Left colon (tissue), 2 donors: Measurements from ENCODE around the gene INSC. TPM values are rescaled to one million over a fixed set of nuclear protein-coding genes. Genes with fewer than 3 reads are reported as not detected.
A peak's percentile ranks its signal among the peaks of the same experiment; 100 is the strongest.

Experiments
- ATAC-seq: fragments of 200-7000 bp; cut with Tn5 transposase; one replicate; pipeline ENCODE4 v1.9.1; 2020; ENCODE audit warnings: mild to moderate bottlenecking, moderate library complexity
- DNase-seq, 2 donors: peaks; one replicate each; pipeline ENCODE4 v3.0.0-alpha.2; 2020
- intact Hi-C, 2 donors: fragments of 100-400 bp; cut with DNase I in 1 of 2; cut with micrococcal nuclease in 1 of 2; formaldehyde crosslinking; loops; one replicate each; pipeline versions ENCODE4 v1.11.2 to v1.14.0; 2022; cut with DNase I, micrococcal nuclease
- total RNA-seq, 2 donors: library from RNA; stranded (reverse); fragmentation: NEBNext Ultra II Directional; extraction: Animal tissue kit (Norgen Biotek cat#: 25700); gene quantifications; one replicate each; pipeline ENCODE4 v1.2.1, GENCODE V29; 2021
- donor health status: DM: no; HTN: no; CAD: no.
- donor health status: DM: yes; HTN: yes; CAD: no.

The INSC gene
- total RNA-seq, 2 donors from 2014 or later, result 2.2 to 2.6 TPM

GRCh38 chr11:15199693-15200092 lies 85.0 kb downstream of the INSC start:
- intact Hi-C loops, result loop anchor here in 1 of 2 donors (10.0 kb wide), 1 partner anchor 295 kb away; no protein-coding TSS in a partner anchor
- ATAC-seq, result no peak
- DNase-seq, result no peak

- intact Hi-C loops, result loop anchor here in 1 of 2 donors (10.0 kb wide), 1 partner anchor 296 kb away; no protein-coding TSS in a partner anchor
- DNase-seq (no peak), ATAC-seq (no peak)
These were observed 86.0 kb downstream of the INSC start for GRCh38 chr11:15200696-15201095.

- DNase-seq, result no peak
- ATAC-seq, result no peak
- intact Hi-C loops, result loop anchor here in 1 of 2 donors (10.0 kb wide), 1 partner anchor 297 kb away; no protein-coding TSS in a partner anchor
These were observed 86.9 kb downstream of the INSC start for GRCh38 chr11:15201586-15201985.

GRCh38 chr11:15202626-15203025 lies 87.9 kb downstream of the INSC start:
- intact Hi-C loops, result loop anchor here in 1 of 2 donors (10.0 kb wide), 1 partner anchor 298 kb away; no protein-coding TSS in a partner anchor
- ATAC-seq (no peak), DNase-seq (no peak)

GRCh38 chr11:15204711-15205110 lies 90.0 kb downstream of the INSC start:
- ATAC-seq, result no peak
- intact Hi-C loops, result loop anchor here (5.0 to 10.0 kb wide), 2 partner anchors 102 to 300 kb away; no protein-coding TSS in a partner anchor
- no peak for DNase-seq

- no peak for ATAC-seq
- no peak for DNase-seq
- intact Hi-C loops, result loop anchor here (5.0 to 10.0 kb wide), 2 partner anchors 104 to 302 kb away; no protein-coding TSS in a partner anchor
These were observed 92.1 kb downstream of the INSC start for GRCh38 chr11:15206791-15207190.

- peak; percentile 90 for ATAC-seq
- peak; percentile 43 to 79 for DNase-seq
- intact Hi-C loops, result loop anchor here (2.0 to 10.0 kb wide), 3 partner anchors 106 to 304 kb away; no protein-coding TSS in a partner anchor
These were observed 93.9 kb downstream of the INSC start for GRCh38 chr11:15208378-15209222.

GRCh38 chr11:15212876-15213275 lies 98.2 kb downstream of the INSC start:
- intact Hi-C loops, result no loop called here
- DNase-seq (no peak), ATAC-seq (no peak)

- ATAC-seq, result peak; percentile 98
- no peak for DNase-seq
- intact Hi-C loops, result no loop called here
These were observed 98.9 kb downstream of the INSC start for GRCh38 chr11:15213471-15214231.

- no peak for ATAC-seq
- DNase-seq, result no peak
- intact Hi-C loops, result no loop called here
These were observed 100.3 kb downstream of the INSC start for GRCh38 chr11:15215005-15215404.

- ATAC-seq (no peak), DNase-seq (no peak)
- intact Hi-C loops, result no loop called here
These were observed 102.0 kb downstream of the INSC start for GRCh38 chr11:15216678-15217077.

- intact Hi-C loops, result no loop called here
- DNase-seq, result no peak
- ATAC-seq, result no peak
These were observed 102.7 kb downstream of the INSC start for GRCh38 chr11:15217416-15217815.

GRCh38 chr11:15222777-15223176 lies 108.1 kb downstream of the INSC start:
- intact Hi-C loops, result no loop called here
- DNase-seq, result no peak
- no peak for ATAC-seq

- DNase-seq (no peak), ATAC-seq (no peak)
- intact Hi-C loops, result no loop called here
These were observed 108.6 kb downstream of the INSC start for GRCh38 chr11:15223318-15223717.

- no peak for DNase-seq
- no peak for ATAC-seq
- intact Hi-C loops, result no loop called here
These were observed 109.7 kb downstream of the INSC start for GRCh38 chr11:15224466-15224865.

GRCh38 chr11:15227011-15227410 lies 112.3 kb downstream of the INSC start:
- ATAC-seq, result no peak
- intact Hi-C loops, result no loop called here
- no peak for DNase-seq

- no peak for DNase-seq
- intact Hi-C loops, result no loop called here
These were observed 113.7 kb downstream of the INSC start for GRCh38 chr11:15228331-15228849.

GRCh38 chr11:15229069-15229468 lies 114.3 kb downstream of the INSC start:
- intact Hi-C loops, result no loop called here
- no peak for ATAC-seq
- DNase-seq, result no peak

More at GRCh38 chr11:15228331-15228849, 113.7 kb downstream of the INSC start:
- ATAC-seq, result no peak

- DNase-seq (no peak), ATAC-seq (no peak)
- intact Hi-C loops, result no loop called here
These were observed 117.8 kb downstream of the INSC start for GRCh38 chr11:15232496-15232895.
